ENCODE data around the gene HMOX1.

The HMOX1 gene

GRCh38 chr22:35367331-35367886, 13.5 kb upstream of the HMOX1 start:
- peak; percentile 44 for DNase-seq (ENCODE audit: low read depth)
- TF ChIP-seq MYC (IDR thresholded peaks at IDR 0.05; ENCODE audit: low read depth, low read length) (no peak), CTCF (IDR thresholded peaks at IDR 0.05; ENCODE audit: low read depth, low read length) (no peak), MAX (IDR thresholded peaks at IDR 0.05; ENCODE audit: low read depth, low read length) (no peak), POLR2A (IDR thresholded peaks at IDR 0.05; ENCODE audit: extremely low read depth, insufficient read length) (no peak)
- no peak overlapping the region for H3K4me3 ChIP-seq (ENCODE audit: low read depth, low read length)

GRCh38 chr22:35368386-35368785, 12.5 kb upstream of the HMOX1 start:
- DNase-seq (ENCODE audit: low read depth): no peak
- TF ChIP-seq MYC (IDR thresholded peaks at IDR 0.05; ENCODE audit: low read depth, low read length) (no peak), MAX (IDR thresholded peaks at IDR 0.05; ENCODE audit: low read depth, low read length) (no peak), CTCF (IDR thresholded peaks at IDR 0.05; ENCODE audit: low read depth, low read length) (no peak), POLR2A (IDR thresholded peaks at IDR 0.05; ENCODE audit: extremely low read depth, insufficient read length) (no peak)
- H3K4me3 ChIP-seq (ENCODE audit: low read depth, low read length): no peak overlapping the region

GRCh38 chr22:35369996-35370395, 10.9 kb upstream of the HMOX1 start:
- no peak overlapping the region for H3K4me3 ChIP-seq (ENCODE audit: low read depth, low read length)
- DNase-seq (ENCODE audit: low read depth): no peak
- TF ChIP-seq POLR2A (IDR thresholded peaks at IDR 0.05; ENCODE audit: extremely low read depth, insufficient read length) (no peak), CTCF (IDR thresholded peaks at IDR 0.05; ENCODE audit: low read depth, low read length) (no peak), MYC (IDR thresholded peaks at IDR 0.05; ENCODE audit: low read depth, low read length) (no peak), MAX (IDR thresholded peaks at IDR 0.05; ENCODE audit: low read depth, low read length) (no peak)

GRCh38 chr22:35373781-35374180, 7.1 kb upstream of the HMOX1 start:
- DNase-seq (ENCODE audit: low read depth): no peak
- H3K4me3 ChIP-seq (ENCODE audit: low read depth, low read length): no peak overlapping the region
- TF ChIP-seq MYC (IDR thresholded peaks at IDR 0.05; ENCODE audit: low read depth, low read length) (no peak), POLR2A (IDR thresholded peaks at IDR 0.05; ENCODE audit: extremely low read depth, insufficient read length) (no peak), CTCF (IDR thresholded peaks at IDR 0.05; ENCODE audit: low read depth, low read length) (no peak), MAX (IDR thresholded peaks at IDR 0.05; ENCODE audit: low read depth, low read length) (no peak)

GRCh38 chr22:35375031-35375430, 5.9 kb upstream of the HMOX1 start:
- peak; percentile 69 for DNase-seq (ENCODE audit: low read depth)
- TF ChIP-seq CTCF (IDR thresholded peaks at IDR 0.05; ENCODE audit: low read depth, low read length): no peak
- H3K4me3 ChIP-seq (ENCODE audit: low read depth, low read length): no peak overlapping the region

- DNase-seq (ENCODE audit: low read depth): no peak
- H3K4me3 ChIP-seq (ENCODE audit: low read depth, low read length): no peak overlapping the region
These were observed 5.4 kb upstream of the HMOX1 start for GRCh38 chr22:35375526-35375925.

More at GRCh38 chr22:35375526-35375925, 5.4 kb upstream of the HMOX1 start:
- TF ChIP-seq CTCF (IDR thresholded peaks at IDR 0.05; ENCODE audit: low read depth, low read length): no peak
- TF ChIP-seq POLR2A (IDR thresholded peaks at IDR 0.05; ENCODE audit: extremely low read depth, insufficient read length): no peak
- TF ChIP-seq MYC (IDR thresholded peaks at IDR 0.05; ENCODE audit: low read depth, low read length): no peak
- TF ChIP-seq MAX (IDR thresholded peaks at IDR 0.05; ENCODE audit: low read depth, low read length): no peak

Data from NB4 (cell line).